HG03025 (cell line): ENCODE data around the gene NOS3.
"Not testable (repeated sequence)": the region's sequence is repeated elsewhere in the genome, so short reads cannot be mapped to it uniquely, and the experiment has no call there.

ENCODE experiments used
- ATAC-seq: cut with Tn5 transposase; IDR thresholded peaks from one replicate; pipeline ENCODE4 v1.9.1; 2021; ENCODE audit warnings: mild to moderate bottlenecking, moderate library complexity; ENCODE audit not compliant: unreplicated experiment, low FRiP score

Gene NOS3

GRCh38 chr7:151032936-151033863 is 42.4 kb downstream of the NOS3 start:
- no peak for ATAC-seq

GRCh38 chr7:151033864-151034249 is 43.0 kb downstream of the NOS3 start:
- no peak for ATAC-seq

GRCh38 chr7:151034312-151035025 is 43.7 kb downstream of the NOS3 start:
- no peak for ATAC-seq

DNA sequence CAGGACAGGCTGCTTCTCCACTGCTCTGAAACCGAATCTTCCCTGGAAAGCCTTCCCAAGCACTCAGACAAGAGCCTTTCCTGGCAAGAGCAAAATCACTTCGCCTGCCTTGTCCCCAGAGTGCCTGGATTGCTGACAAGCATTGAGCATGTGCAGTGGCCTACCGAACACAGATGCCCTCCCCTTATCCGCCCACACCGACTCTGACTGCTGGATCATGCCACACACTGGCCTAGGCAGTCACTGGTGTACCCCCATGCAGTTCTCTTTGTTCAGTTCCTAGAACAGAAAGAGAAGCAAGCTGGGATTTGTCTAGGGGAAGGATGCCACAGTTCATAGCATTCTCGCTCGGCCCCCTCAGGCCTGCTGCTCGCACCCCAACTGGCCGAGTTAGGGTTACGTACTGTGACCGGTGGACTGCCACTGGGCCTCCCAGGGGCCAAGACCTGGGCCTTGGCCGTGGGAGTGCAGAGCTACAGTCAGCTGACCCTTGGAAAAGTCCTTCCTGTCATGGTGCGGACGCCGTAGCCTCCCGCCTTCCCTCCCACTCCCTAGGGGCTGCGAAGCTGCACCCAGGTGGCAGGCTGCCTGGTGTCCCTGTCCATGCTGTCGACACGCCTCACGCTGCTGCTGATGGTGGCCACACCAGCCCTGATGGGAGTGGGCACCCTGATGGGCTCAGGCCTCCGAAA is 44.4 kb downstream of the NOS3 start:
- no peak for ATAC-seq

GRCh38 chr7:151035902-151036301 is 45.1 kb downstream of the NOS3 start:
- ATAC-seq: no peak

- no peak for ATAC-seq
Observed at GRCh38 chr7:151038951-151039849, 48.4 kb downstream of the NOS3 start.

- ATAC-seq: no peak
Observed at GRCh38 chr7:151039850-151040548, 49.2 kb downstream of the NOS3 start.

- no peak for ATAC-seq
Observed at GRCh38 chr7:151040616-151041375, 50.0 kb downstream of the NOS3 start.

DNA sequence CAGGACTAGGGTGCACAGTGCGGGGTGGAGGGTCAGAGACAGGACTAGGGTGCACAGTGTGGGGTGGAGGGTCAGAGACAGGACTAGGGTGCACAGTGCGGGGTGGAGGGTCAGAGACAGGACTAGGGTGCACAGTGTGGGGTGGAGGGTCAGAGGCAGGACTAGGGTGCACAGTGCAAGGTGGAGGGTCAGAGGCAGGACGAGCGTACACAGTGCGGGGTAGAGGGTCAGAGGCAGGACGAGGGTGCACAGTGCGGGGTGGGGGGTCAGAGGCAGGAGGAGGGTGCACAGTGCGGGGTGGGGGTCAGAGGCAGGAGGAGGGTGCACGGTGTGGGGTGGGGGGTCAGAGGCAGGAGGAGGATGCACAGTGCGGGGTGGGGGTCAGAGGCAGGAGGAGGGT is 52.6 kb downstream of the NOS3 start:
- not testable (repeated sequence) for ATAC-seq

DNA sequence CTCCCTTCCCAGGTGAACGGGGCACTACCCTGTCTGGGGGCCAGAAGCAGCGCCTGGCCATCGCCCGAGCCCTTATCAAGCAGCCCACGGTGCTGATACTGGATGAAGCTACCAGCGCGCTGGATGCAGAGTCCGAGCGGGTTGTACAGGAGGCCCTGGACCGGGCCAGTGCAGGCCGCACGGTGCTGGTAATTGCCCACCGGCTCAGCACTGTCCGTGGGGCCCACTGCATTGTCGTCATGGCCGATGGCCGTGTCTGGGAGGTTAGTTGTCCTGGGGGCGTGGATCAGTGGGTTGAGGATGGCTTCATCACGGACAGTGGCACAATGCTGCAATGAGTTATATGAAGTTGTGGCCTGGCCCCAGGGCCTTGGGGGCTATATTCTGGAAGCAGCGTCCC is 53.1 kb downstream of the NOS3 start:
- ATAC-seq: no peak

- no peak for ATAC-seq
Observed at GRCh38 chr7:151045262-151045661, 54.4 kb downstream of the NOS3 start.

DNA sequence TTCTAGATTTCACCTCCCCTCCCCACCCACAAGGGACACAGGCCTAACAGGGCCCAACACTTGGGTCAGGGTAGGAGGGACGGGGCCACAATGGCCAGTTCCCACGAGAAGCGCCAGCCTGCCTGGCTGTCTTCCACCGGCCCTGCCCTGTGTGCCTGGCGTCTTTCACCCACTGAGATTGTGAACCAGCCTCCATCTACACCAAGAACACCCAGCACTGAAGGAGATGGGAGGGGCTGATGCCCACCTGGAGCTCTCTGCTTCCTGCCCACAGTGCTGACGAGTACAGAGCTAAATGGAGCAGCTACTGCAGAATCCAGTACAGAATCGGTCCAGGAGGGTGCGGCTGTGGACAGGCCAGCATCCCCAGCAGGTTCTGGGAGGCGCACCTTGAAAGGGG is 55.1 kb downstream of the NOS3 start:
- ATAC-seq: no peak

GRCh38 chr7:151046603-151047573 is 56.1 kb downstream of the NOS3 start:
- no peak for ATAC-seq

- no peak for ATAC-seq
Observed at GRCh38 chr7:151047976-151048815, 57.4 kb downstream of the NOS3 start, which contains the start of gene ASIC3. Gene ASIC3 (plus strand): TSS chr7:151048531. CDS start chr7:151048886, 355 bp downstream.

DNA sequence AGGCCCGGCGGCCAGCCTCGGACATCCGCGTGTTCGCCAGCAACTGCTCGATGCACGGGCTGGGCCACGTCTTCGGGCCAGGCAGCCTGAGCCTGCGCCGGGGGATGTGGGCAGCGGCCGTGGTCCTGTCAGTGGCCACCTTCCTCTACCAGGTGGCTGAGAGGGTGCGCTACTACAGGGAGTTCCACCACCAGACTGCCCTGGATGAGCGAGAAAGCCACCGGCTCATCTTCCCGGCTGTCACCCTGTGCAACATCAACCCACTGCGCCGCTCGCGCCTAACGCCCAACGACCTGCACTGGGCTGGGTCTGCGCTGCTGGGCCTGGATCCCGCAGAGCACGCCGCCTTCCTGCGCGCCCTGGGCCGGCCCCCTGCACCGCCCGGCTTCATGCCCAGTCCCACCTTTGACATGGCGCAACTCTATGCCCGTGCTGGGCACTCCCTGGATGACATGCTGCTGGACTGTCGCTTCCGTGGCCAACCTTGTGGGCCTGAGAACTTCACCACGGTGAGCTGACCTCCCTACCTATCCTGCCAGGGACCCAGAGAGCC is 58.2 kb downstream of the NOS3 start:
- ATAC-seq: no peak

DNA sequence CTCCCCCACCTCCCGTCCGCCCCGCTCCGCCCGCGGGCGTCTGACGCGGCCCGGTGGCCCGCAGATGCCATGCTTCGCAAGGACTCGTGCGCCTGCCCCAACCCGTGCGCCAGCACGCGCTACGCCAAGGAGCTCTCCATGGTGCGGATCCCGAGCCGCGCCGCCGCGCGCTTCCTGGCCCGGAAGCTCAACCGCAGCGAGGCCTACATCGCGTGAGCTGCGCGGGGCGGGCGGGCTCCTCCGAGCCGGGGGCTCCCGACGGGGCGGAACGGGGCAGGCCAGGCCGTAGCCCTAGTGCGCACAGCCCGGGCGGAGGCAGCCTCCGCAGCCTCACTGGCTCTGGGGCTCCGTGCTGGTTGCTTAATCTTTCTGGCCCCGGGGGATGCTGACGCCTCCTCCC is 60.3 kb downstream of the NOS3 start:
- no peak for ATAC-seq
